ENCODE results near the gene GABBR2.
"Not testable (repeated sequence)": the region's sequence is repeated elsewhere in the genome, so short reads cannot be mapped to it uniquely, and the experiment has no call there.

Gene GABBR2

DNA sequence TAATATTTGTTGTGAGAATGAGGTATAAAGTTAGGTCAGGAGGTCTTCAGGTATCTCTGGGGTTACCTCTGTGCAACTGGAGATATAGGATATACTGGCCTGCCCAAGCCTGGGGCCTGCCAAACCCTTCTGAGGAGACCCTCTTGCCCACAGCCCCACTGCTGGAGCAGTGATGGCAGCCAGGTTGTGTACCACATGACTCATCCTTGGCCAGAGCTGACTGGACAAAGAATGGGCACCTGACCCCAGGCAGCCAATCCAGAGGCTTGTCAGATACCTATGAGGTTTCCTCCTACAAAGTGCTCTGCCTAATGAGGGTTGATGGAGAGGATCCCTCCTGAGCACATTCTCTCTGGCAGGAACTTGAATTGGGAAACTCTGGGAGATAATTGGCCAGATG, 397.2 kb downstream of the GABBR2 start:
- no peak for FAIRE-seq

GRCh38 chr9:98310752-98311392, 397.9 kb downstream of the GABBR2 start:
- no peak for FAIRE-seq

DNA sequence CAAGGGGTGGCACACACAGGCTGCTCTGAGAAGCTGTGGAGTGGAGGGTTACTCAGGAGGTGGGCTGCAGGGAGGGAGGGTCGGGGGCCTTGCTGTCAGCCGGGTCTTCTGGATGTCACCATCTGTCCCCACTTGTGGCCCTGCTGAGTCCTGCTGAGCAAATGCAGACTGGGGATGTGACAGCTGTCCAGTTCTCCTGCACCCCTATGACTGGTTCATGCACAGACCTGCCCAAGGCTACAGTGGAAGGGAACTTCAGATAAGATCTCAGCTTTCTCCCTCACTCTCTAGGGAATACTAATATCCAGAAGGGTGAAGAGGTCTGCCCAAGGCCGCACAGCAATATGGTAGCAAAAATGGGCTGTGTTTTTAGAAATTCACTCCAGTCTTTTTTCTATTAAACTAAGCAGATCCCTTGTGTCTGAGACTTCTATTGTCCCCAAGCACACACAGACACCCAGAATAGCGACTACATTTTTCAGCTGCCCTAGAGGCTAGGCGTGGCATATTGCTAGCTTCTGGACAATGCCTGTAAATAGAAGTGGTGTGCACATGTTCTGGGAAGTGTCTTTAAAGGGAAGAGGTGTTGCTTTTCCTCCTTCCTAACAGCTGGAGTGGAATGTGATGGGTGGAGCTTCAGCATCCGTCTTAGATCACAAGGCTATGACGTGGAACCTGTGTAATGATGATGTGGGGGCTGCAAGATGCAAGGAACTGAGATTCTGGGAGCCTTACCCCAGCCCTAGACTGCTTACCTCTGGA, 402.2 kb downstream of the GABBR2 start:
- no peak for FAIRE-seq

DNA sequence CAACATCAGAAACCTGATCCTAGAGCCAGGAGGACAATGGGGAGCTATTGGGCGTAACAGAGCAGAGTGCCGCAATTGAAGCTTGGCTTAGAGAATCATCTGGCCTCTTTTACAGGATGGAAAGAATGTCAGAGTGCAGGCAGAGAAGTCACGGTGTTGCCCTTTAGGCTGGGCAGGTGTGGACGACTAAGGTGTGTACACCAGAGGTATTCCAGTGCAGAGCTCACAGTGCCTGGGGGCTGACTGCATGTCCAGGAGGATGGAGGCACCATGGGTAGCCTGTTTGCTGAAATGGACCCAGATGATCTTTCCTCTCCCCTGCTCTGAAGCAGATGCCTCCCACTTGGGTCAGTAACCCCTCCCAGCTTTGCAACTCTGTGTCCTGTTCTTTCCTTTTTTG, 404.4 kb downstream of the GABBR2 start:
- no peak for FAIRE-seq

DNA sequence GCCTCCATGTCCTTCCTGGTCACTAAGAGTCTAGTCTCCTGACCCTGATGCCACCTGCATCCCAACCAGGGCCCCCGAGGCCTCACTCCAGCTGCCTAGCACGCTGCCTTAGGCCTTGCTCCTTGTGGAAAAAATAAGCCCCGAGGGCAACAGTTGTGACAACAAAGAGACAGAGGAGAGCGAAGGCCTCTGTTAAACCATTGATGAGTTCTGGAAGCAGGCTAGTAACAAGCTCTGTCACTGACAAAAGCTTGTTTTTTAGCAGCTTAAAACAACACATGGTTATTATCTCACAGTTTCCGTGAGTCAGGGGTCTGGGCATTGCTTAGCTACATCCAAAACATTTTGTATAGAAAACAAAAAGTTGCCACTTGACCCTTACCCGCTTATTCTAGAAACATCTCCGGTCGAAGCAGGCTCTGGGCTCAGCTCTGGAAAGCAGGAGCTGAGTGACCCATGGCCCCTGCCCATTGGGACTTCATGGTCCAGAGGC, 405.1 kb downstream of the GABBR2 start:
- no peak for FAIRE-seq

DNA sequence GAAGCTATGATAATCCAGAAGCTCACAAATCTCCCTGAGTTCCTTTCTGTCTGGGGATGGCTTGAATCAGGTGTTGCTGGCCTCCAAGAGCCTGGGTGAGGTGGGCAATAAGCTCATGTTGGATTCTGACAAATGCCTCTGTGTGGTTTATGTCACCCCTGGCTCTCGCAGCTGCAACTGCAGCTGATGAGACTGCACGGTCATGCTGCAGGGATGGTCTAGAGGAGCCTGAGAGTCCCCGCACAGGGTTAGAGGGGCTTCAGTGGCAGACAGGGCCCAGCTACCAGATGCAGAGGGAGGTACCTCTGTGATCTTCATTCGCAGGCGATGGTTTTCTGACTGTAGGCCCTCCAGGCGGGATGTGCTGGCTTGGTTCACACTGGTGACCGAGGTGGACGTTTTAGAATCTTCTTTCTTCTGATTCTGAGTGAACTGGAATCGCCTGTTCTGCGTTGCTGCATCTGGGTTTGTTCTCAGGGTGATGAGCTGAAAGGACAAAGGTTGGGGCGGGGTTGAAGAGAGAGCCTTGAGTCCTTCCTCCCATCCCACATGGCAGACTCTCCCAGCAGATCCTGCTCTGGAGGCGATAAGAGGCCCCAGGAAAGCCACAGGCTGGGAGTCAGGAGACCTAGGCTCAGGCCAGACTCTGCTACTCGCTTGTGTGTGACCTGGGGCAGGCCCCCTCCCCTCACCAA, 405.6 kb downstream of the GABBR2 start:
- FAIRE-seq: no peak

DNA sequence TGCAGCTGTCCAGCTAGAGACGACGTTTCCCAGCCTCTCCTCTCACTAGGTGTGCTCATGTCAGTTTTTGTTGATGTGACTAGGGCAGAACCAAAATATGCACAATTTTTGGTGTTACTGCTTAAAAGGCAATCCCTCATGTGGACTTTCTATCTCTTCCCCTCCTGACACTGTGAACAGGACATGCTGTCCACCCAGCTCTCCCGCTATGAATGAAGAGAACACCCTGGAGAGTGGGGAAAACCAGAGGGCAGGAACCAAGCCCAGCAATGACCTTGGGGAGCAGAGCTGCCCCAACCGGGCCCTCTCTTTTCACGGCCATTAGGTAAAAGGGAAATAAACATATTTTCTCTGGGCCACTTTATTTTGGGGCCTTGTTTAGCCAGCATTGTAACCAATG, 406.6 kb downstream of the GABBR2 start:
- no peak for FAIRE-seq

DNA sequence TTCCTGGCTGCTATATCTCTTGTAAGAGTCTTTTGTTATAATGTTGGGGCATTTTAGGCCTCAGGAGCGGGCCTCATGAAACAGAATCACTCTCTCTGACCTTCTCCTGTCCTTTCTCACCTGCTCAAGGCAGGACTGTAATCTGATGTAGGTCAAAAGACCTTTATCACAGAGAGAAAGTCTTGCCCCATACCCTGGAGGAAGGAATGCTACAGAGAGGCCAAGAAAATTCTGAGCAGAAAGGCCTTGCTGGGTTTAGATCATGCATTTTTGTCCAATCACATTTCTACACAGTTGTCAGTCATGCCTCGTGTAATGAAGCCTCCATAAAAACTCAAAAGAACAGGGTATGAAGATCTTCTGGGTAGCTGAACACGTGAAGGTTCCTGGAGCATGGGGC, 408.1 kb downstream of the GABBR2 start:
- FAIRE-seq: no peak

DNA sequence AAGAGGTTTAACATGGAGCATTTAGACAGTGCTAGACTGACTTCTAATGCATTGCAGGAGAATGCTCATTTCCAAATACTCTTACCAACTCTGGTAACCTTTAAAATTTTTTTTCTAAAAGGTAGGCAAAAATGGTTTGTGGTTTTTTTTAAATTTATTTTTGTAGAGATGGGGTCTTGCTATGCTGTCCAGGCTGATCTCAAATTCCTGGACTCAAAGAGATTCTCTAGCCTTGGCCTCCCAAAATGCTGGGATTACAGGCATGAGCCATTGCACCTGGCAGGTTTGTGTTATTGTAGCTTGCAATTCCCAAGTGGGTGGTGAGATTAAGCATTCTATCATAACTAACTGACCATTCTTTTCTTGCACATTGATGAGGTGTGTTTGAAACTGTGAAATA, 410.3 kb downstream of the GABBR2 start:
- FAIRE-seq: no peak

DNA sequence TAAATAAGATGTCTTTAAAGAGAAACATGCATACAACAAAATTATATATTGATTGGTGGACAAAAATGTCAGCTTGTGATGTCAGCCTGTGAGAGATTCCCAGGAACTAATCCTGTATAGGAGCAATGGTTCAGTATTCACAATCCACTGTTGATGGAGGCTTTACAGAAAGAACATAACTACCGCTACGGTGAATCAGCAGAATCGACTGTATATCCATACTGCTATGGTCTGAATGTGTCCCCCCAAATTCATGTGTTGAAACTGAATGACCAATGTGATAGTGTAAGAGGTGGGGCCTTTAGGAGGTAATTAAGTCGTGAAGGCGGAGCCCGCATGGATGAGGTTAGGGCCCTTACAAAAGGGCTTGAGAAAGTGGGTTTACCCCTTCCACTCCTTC, 412.9 kb downstream of the GABBR2 start:
- FAIRE-seq: no peak

DNA sequence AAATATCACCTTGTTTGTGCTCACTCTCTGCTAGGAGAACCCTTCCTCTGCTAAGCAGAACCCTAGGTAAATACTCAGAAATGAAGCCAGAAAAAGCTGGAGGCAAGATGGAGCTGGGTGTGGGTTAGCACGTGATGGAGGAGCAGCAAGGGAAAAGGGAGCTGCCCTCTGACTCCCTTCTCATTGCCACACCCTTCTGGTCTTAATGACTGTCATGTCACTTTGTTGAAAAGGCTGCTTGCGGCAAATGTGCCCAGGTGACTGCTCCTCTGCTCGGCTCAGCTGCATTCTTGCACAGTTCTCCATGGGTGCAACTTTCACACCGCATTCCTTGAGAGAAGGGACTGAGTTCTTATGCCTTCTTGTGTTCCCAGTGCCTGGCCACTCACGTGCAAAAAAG, 416.9 kb downstream of the GABBR2 start:
- no peak for FAIRE-seq

DNA sequence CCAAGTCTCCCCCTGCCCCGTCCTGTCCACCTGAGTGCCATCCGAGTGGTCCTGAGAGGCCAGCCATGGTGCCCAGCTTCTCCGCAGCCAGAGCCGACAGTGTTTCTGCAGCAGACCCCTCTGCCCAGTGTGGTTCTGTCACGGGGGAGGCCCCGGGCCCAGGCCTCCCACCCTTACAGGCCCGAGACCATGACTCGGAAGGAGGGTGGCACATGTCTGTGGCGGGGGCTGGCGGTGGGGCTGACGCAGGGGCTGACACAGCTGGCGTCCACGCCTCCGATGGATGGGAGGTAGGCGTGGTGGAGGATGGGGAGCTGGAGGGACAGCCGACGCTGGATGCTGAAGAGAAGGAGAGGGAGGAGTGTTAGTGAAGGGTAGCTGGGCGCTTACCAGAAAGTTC, 418.3 kb downstream of the GABBR2 start:
- no peak for FAIRE-seq

- FAIRE-seq: no peak
These were observed 419.0 kb downstream of the GABBR2 start for GRCh38 chr9:98289614-98290201.

DNA sequence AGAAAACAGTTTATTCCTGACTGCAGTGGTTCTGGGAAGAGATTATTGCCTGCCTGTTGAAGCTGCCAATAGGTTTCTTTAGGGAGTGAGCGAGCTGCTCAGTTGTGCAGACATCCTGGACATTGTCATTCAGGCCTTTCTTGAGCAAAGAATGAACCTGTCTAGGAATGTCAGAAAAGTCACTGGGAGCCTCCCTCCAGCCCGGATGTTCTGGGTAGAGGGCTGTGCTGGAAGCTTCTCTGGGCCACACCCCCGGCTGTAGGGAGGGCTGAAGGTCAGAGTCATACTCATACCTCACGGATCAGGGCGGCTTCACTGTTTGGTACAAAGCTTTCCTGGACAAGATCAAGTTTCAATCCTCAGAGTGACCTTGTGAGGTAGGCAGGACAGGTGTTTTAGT, 419.9 kb downstream of the GABBR2 start:
- FAIRE-seq: no peak

DNA sequence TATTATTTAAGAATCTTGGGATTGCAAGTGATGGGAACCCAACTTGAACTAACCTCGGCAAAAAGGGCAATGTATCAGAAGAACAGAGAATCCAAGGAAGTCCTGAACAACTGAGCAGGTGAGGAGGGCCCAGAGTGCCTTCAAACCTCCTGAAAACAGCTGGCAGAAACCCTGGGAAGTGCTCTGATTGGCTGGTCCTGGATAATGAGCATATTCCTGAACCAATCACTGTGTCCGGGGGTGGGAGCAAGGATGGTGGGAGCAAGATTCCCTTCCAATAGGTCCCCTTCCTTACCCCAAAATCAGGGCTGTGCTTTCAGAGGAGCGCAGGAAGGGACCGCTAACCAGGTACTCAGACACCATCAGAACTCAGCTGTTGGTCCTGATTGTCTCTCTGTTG, 421.4 kb downstream of the GABBR2 start:
- no peak for FAIRE-seq

DNA sequence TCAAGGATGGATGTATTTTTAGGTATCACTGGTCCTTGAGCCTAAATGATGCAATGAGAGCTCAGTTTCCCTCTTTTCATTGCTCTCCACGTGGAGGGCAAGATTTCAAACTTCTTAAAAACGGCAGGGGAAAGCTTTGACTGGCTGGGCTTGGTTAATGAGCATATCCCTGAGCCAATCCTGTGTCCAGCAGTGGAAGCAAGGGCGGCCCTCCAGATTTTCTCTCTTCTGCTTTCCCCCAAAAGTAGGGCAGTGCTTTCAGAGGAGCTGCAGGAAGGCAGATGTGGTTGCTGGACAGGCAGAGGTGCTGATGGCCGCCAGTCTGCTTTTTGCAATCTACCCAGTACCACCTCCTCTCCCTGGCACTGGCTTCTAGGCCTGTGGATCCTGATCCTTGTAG, 423.3 kb downstream of the GABBR2 start:
- FAIRE-seq: no peak

- FAIRE-seq: no peak
These were observed 424.0 kb downstream of the GABBR2 start for GRCh38 chr9:98284754-98285153.

DNA sequence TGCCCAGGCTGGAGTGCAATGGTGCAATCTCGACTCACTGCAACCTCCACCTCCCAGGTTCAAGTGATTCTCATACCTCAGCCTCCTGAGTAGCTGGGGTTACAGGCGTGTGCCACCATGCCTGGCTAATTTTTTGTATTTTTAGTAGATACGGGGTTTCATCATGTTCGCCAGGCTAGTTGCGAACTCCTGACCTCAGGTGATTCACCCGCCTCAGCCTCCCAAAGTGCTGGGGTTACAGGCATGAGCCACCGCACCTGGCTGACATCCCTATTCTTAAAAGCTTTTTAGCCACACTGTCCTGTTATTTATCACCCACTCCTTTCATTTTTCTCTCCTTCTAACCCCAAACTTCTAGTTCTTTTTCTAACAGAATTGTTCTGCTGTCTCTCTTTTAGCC, 425.6 kb downstream of the GABBR2 start:
- not testable (repeated sequence) for FAIRE-seq

- FAIRE-seq: no peak
These were observed 427.5 kb downstream of the GABBR2 start for GRCh38 chr9:98281281-98281680.

DNA sequence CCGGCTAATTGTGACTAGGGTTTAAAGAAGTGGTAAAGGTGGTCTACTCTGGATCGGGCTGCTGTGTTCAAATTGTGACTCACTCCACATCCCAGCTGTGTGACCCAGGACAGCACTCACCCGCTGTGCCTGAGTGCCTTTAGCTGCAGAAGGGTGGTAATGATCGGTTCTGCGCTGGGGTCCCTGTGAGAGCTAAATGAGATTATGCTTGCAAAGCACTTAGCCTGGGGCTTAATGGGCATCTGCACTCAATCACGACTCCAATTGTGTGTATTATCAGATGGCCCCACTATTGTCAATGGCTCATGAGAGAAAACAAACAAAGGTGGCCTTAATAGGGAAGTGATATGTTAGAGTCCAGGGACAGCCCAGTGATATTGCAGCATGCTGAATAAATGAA, 428.2 kb downstream of the GABBR2 start:
- FAIRE-seq: no peak

GRCh38 chr9:98280162-98280561, 428.6 kb downstream of the GABBR2 start:
- FAIRE-seq: no peak

DNA sequence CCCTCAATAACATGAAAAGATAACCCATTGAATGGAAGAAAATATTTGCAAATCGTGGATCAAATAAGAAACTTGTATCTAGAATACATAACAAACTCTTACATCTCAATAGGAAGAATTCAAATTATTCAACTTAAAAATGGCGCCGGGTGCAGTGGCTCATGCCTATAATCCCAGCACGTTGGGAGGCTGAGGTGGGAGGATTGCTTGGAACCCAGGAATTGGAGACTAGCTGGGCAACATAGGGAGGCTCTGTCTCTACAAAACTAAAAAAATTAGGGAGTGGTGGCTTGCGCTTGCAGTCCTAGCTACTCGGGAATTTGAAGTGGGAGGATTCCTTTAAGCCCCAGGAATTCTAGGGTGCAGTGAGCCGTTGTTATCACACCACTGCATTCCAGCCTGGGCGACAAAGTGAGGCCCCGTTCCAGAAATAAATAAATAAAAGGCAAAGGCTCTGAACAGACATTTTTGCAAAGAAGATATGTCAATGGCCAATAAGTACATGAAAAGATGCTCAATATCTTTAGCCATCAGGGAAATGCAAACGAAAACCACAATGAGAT, 431.7 kb downstream of the GABBR2 start:
- FAIRE-seq: no peak

DNA sequence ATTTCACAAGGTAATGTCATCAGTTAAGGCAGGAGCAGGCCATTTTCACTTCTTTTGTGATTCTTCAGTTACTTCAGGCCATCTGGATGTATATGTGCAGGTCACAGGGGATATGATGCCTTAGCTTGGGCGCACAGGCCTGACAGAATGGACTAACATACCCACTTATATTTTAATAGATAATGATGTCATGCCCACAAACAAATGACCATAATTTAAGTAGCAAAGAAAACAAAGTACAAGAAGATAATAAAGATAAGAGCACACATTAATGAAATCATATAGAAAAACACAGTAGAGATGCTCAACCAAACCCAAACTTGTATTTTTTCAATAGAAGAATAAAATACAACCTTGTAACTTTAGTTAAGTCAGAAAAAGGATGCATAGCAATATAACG, 433.6 kb downstream of the GABBR2 start:
- FAIRE-seq: no peak
